ENCODE measurements around the gene SAE1. TPM values are rescaled to one million over a fixed set of nuclear protein-coding genes. Genes with fewer than 3 reads are reported as not detected.
"Not testable (repeated sequence)": the region's sequence is repeated elsewhere in the genome, so short reads cannot be mapped to it uniquely, and the experiment has no call there.

Gene SAE1
- total RNA-seq, 4 donors from 2014 or later, result 22.4 to 51.9 (median 44.7) TPM

DNA sequence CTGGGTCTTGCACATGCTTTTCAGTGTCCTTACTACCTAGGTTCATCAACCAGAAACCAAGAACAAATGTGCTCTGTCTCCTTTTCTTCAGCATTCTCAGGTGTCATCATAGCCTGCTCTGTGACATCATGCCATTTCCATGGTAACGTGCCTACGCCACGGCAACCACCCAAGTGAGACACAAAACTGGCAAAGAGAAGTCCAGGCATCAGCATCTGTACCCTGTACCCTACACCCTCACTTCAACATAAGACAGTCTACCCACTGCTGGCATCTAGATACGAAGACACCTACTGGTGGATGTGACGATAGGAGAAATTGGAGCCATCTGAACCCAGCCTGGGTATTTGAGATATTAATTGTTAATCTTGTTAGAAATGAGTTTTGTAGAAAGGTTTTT lies 30.3 kb upstream of the SAE1 start:
- H3K9me3 ChIP-seq, result no peaks in the 10 kb centered on the region
- no peak overlapping the region for H3K27ac ChIP-seq
- no peak for DNase-seq (ENCODE audit: low spot score in 2 of 2)
- 98% methylated on average over 5 of the region's 5 CpGs for WGBS
- no peaks in the 10 kb centered on the region for H3K36me3 ChIP-seq
- H3K4me3 ChIP-seq, result no peak overlapping the region
- TF ChIP-seq EP300 (IDR thresholded peaks at IDR 0.05), result no peak
- TF ChIP-seq, protein P1, sequence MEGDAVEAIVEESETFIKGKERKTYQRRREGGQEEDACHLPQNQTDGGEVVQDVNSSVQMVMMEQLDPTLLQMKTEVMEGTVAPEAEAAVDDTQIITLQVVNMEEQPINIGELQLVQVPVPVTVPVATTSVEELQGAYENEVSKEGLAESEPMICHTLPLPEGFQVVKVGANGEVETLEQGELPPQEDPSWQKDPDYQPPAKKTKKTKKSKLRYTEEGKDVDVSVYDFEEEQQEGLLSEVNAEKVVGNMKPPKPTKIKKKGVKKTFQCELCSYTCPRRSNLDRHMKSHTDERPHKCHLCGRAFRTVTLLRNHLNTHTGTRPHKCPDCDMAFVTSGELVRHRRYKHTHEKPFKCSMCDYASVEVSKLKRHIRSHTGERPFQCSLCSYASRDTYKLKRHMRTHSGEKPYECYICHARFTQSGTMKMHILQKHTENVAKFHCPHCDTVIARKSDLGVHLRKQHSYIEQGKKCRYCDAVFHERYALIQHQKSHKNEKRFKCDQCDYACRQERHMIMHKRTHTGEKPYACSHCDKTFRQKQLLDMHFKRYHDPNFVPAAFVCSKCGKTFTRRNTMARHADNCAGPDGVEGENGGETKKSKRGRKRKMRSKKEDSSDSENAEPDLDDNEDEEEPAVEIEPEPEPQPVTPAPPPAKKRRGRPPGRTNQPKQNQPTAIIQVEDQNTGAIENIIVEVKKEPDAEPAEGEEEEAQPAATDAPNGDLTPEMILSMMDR (IDR thresholded peaks at IDR 0.05), result no peak
- TF ChIP-seq POLR2AphosphoS5 (IDR thresholded peaks at IDR 0.05), result no peak
- TF ChIP-seq POLR2A (IDR thresholded peaks at IDR 0.05), result no peak
- peaks cover 49% of the 10 kb centered on the region for H3K4me1 ChIP-seq
- H3K27me3 ChIP-seq, result no peaks in the 10 kb centered on the region

- peaks cover 49% of the 10 kb centered on the region for H3K4me1 ChIP-seq
- DNase-seq (ENCODE audit: low spot score in 2 of 2); H3K36me3 ChIP-seq; H3K4me3 ChIP-seq; H3K27me3 ChIP-seq; H3K27ac ChIP-seq; H3K9me3 ChIP-seq: not testable (repeated sequence)
- 95% methylated on average over 4 of the region's 4 CpGs for WGBS
Observed at GRCh38 chr19:47101116-47101515, 29.5 kb upstream of the SAE1 start.

GRCh38 chr19:47102346-47103060 lies 28.1 kb upstream of the SAE1 start:
- Histone ChIP-seq H3K4me1 (peaks cover 49% of the 10 kb centered on the region), H3K9me3 (no peaks in the 10 kb centered on the region), H3K4me3 (no peak overlapping the region), H3K36me3 (no peaks in the 10 kb centered on the region), H3K27ac (no peak overlapping the region), H3K27me3 (no peaks in the 10 kb centered on the region)
- 57% methylated on average over 9 of the region's 9 CpGs for WGBS
- DNase-seq (ENCODE audit: low spot score in 2 of 2), result no peak
- TF ChIP-seq EP300 (IDR thresholded peaks at IDR 0.05) (no peak), POLR2A (IDR thresholded peaks at IDR 0.05) (no peak), POLR2AphosphoS5 (IDR thresholded peaks at IDR 0.05) (no peak)
- TF ChIP-seq, protein P1 (IDR thresholded peaks at IDR 0.05), result no peak

GRCh38 chr19:47104680-47105079 lies 26.0 kb upstream of the SAE1 start:
- 75% methylated on average over 9 of the region's 9 CpGs for WGBS
- Histone ChIP-seq H3K27ac (no peak overlapping the region), H3K4me1 (peaks cover 55% of the 10 kb centered on the region), H3K9me3 (no peaks in the 10 kb centered on the region), H3K4me3 (no peak overlapping the region), H3K27me3 (no peaks in the 10 kb centered on the region), H3K36me3 (no peaks in the 10 kb centered on the region)
- no peak for DNase-seq (ENCODE audit: low spot score in 2 of 2)
- TF ChIP-seq, protein P1 (IDR thresholded peaks at IDR 0.05), result no peak
- TF ChIP-seq EP300 (IDR thresholded peaks at IDR 0.05), result no peak
- no peak for TF ChIP-seq POLR2AphosphoS5 (IDR thresholded peaks at IDR 0.05)
- no peak for TF ChIP-seq POLR2A (IDR thresholded peaks at IDR 0.05)

GRCh38 chr19:47105874-47106273 lies 24.8 kb upstream of the SAE1 start:
- H3K4me1 ChIP-seq, result peaks cover 64% of the 10 kb centered on the region
- H3K27me3 ChIP-seq, result no peaks in the 10 kb centered on the region
- H3K9me3 ChIP-seq, result no peaks in the 10 kb centered on the region
- WGBS, result 90% methylated on average over 2 of the region's 2 CpGs
- H3K4me3 ChIP-seq, result no peak overlapping the region
- H3K27ac ChIP-seq, result peak overlapping the region; percentile 99
- no peak for DNase-seq (ENCODE audit: low spot score in 2 of 2)
- TF ChIP-seq, protein P1 (IDR thresholded peaks at IDR 0.05), result no peak
- TF ChIP-seq POLR2AphosphoS5 (IDR thresholded peaks at IDR 0.05) (no peak), EP300 (IDR thresholded peaks at IDR 0.05) (no peak), POLR2A (IDR thresholded peaks at IDR 0.05) (no peak)
- no peaks in the 10 kb centered on the region for H3K36me3 ChIP-seq

GRCh38 chr19:47106821-47107201 lies 23.8 kb upstream of the SAE1 start:
- Histone ChIP-seq H3K27me3 (no peaks in the 10 kb centered on the region), H3K4me3 (no peak overlapping the region), H3K9me3 (no peaks in the 10 kb centered on the region), H3K27ac (peak overlapping the region; percentile 99), H3K36me3 (no peaks in the 10 kb centered on the region), H3K4me1 (peaks cover 64% of the 10 kb centered on the region)
- DNase-seq (ENCODE audit: low spot score in 2 of 2), result no peak
- no peak for TF ChIP-seq EP300 (IDR thresholded peaks at IDR 0.05)
- TF ChIP-seq, protein P1 (IDR thresholded peaks at IDR 0.05), result no peak
- TF ChIP-seq POLR2AphosphoS5 (IDR thresholded peaks at IDR 0.05), result no peak
- TF ChIP-seq POLR2A (IDR thresholded peaks at IDR 0.05), result no peak
- WGBS, result 66% methylated on average over 2 of the region's 2 CpGs
